Endothelial cell (in vitro differentiated cells): ENCODE results near the gene ATE1. TPM values are rescaled to one million over a fixed set of nuclear protein-coding genes. Genes with fewer than 3 reads are reported as not detected.

Experiments
- DNase-seq: peaks from one replicate; pipeline ENCODE4 v3.0.0; 2021; ENCODE audit warnings: low spot score
- H3K27ac Mint-ChIP-seq: one replicate; pipeline ENCODE4 v1.8.0; 2021; ENCODE audit warnings: mixed read lengths, inconsistent platforms; ENCODE audit not compliant: unreplicated experiment
- H3K27me3 Mint-ChIP-seq: one replicate; pipeline ENCODE4 v1.8.0; 2021; ENCODE audit warnings: mild to moderate bottlenecking, moderate library complexity, mixed read lengths, inconsistent platforms; ENCODE audit not compliant: unreplicated experiment
- H3K36me3 Mint-ChIP-seq: one replicate; pipeline ENCODE4 v1.8.0; 2021; ENCODE audit warnings: mild to moderate bottlenecking, low read depth, mixed read lengths, inconsistent platforms; ENCODE audit not compliant: unreplicated experiment
- H3K4me1 Mint-ChIP-seq: one replicate; pipeline ENCODE4 v1.8.0; 2021; ENCODE audit warnings: mild to moderate bottlenecking, mixed read lengths, inconsistent platforms; ENCODE audit not compliant: unreplicated experiment
- H3K4me3 Mint-ChIP-seq: one replicate; pipeline ENCODE4 v1.8.0; 2021; ENCODE audit warnings: mild to moderate bottlenecking, mixed read lengths, inconsistent platforms; ENCODE audit not compliant: unreplicated experiment
- H3K9me3 Mint-ChIP-seq: one replicate; pipeline ENCODE4 v1.8.0; 2021; ENCODE audit warnings: mixed read lengths, inconsistent platforms; ENCODE audit not compliant: unreplicated experiment
- total RNA-seq: library from RNA; stranded (reverse); fragmentation: NEBNext Ultra II Directional; extraction: Animal tissue kit (Norgen Biotek cat#: 25700); gene quantifications from one replicate; pipeline ENCODE4 v1.2.1, GENCODE V29; 2021; ENCODE audit not compliant: unreplicated experiment
- TF ChIP-seq, protein P1 (sequence below): fragments of 200-600 bp; sonication (generic); IDR thresholded peaks from one replicate; pipeline ENCODE4 v1.5.0; 2021; ENCODE audit warnings: antibody characterized with exemption; ENCODE audit not compliant: unreplicated experiment

The ATE1 gene
- total RNA-seq, 1 donor from 2014 or later: 36.0 TPM

DNA sequence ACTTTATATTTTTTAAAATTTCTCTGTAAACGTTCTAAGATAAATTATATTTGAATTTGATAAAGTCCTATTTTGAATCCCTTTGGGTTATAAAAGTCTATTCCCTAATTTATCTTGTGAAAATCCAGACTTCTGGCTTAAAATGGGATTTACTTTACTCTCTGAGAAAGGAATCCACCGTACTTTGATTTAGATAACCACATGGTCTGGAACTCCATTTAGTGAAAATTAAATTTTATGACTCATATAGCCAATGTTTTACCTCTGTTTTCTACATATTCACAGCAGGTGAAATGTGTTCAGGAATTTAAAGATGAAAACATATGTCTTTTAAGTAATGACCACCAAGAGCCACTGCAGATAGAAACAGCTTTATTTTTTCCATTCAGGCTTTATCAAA, 187.8 kb downstream of the ATE1 start:
- Mint-ChIP-seq H3K27ac (no peak overlapping the region), H3K36me3 (peaks cover 7% of the 10 kb centered on the region)
- TF ChIP-seq, protein P1, sequence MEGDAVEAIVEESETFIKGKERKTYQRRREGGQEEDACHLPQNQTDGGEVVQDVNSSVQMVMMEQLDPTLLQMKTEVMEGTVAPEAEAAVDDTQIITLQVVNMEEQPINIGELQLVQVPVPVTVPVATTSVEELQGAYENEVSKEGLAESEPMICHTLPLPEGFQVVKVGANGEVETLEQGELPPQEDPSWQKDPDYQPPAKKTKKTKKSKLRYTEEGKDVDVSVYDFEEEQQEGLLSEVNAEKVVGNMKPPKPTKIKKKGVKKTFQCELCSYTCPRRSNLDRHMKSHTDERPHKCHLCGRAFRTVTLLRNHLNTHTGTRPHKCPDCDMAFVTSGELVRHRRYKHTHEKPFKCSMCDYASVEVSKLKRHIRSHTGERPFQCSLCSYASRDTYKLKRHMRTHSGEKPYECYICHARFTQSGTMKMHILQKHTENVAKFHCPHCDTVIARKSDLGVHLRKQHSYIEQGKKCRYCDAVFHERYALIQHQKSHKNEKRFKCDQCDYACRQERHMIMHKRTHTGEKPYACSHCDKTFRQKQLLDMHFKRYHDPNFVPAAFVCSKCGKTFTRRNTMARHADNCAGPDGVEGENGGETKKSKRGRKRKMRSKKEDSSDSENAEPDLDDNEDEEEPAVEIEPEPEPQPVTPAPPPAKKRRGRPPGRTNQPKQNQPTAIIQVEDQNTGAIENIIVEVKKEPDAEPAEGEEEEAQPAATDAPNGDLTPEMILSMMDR: no peak

DNA sequence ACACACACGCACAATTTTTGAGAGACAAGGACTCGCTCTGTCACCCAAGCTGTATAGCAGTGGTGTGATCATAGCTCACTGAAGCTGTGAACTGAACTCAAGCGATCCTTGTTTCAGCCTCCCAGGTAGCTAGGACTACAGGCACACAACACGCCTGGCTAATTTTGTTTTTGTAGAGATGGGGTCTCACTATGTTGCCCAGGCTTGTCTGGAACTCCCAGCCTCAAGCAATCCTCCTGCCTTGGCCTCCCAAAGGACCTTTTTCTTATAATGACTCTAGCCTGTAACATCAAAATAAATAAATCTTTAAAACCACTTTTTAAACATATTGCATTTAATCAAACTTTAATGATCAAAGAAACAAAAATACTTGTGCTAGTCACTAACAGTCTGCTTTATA, 188.7 kb downstream of the ATE1 start:
- Mint-ChIP-seq H3K27me3 (no peaks in the 10 kb centered on the region), H3K4me1 (peaks cover 11% of the 10 kb centered on the region), H3K4me3 (no peak overlapping the region), H3K36me3 (peaks cover 3% of the 10 kb centered on the region), H3K27ac (no peak overlapping the region), H3K9me3 (no peaks in the 10 kb centered on the region)
- no peak for DNase-seq
- TF ChIP-seq, protein P1: no peak

More for the DNA sequence above, 187.8 kb downstream of the ATE1 start:
- no peaks in the 10 kb centered on the region for H3K27me3 Mint-ChIP-seq
- H3K9me3 Mint-ChIP-seq: no peaks in the 10 kb centered on the region
- DNase-seq: no peak
- peaks cover 11% of the 10 kb centered on the region for H3K4me1 Mint-ChIP-seq
- H3K4me3 Mint-ChIP-seq: no peak overlapping the region

DNA sequence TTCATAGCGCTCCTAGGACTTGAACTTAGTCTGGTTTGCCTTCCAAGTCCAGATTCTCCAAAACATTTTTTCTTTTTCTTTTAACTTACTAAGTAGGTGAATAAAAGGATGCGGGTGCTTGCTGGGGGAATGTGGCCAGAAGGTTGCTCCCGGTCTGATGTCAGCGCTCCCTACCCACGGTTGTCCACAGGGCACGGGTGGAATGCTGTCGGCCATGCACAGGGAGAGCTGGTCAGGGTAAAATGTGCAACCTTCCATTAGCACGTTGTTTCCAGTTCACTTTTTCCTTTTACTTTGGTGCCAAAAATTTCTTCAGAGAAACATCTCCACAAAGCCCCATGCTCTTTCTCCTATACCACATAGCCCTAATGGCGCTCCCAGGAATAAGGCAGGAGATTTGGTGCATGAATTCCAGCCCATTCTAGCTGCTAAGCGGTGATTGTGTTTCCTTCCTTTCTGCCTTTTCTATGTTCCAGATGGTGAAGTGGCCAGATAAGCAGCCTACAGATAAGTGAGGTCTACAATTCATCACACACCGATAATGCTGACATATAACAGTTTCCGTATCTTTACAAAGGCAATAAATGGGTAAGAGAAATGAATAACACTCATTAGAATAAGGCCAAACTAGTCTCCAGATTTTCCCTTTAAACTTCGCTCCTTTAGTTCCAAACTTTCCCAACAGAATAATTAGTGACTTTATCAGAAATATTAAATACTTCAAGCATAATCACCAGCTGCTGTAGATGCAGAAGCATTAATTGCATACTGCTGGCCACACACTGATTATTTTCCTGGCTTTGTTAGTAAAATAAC, 191.3 kb downstream of the ATE1 start:
- peaks cover 11% of the 10 kb centered on the region for H3K4me1 Mint-ChIP-seq
- H3K36me3 Mint-ChIP-seq: no peaks in the 10 kb centered on the region
- H3K27ac Mint-ChIP-seq: no peak overlapping the region
- no peaks in the 10 kb centered on the region for H3K9me3 Mint-ChIP-seq
- H3K4me3 Mint-ChIP-seq: no peak overlapping the region
- H3K27me3 Mint-ChIP-seq: no peaks in the 10 kb centered on the region
- TF ChIP-seq, protein P1: no peak
- no peak for DNase-seq

DNA sequence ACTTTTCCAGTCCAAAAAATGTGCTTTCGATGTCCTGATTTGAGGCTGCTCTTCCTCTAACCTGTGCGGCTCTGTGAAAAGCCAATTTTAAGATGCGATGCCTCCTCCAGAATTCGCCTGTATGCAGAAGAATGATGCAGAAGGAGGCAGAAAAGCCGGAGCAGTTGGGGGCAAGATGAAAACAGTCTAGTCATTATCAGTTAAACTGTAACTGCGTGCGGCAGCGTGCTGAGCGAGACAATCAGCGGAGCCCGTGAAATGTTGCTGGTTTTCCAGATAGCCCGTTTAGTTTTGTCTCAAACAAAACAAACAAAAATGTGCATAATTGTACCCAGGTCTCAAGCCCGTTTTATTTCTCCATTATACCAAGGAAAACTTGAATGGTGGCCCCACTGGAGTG, 192.6 kb downstream of the ATE1 start:
- H3K4me1 Mint-ChIP-seq: peaks cover 11% of the 10 kb centered on the region
- TF ChIP-seq, protein P1: no peak
- DNase-seq: no peak
- H3K4me3 Mint-ChIP-seq: no peak overlapping the region
- H3K27ac Mint-ChIP-seq: no peak overlapping the region
- no peaks in the 10 kb centered on the region for H3K36me3 Mint-ChIP-seq
- no peaks in the 10 kb centered on the region for H3K9me3 Mint-ChIP-seq
- H3K27me3 Mint-ChIP-seq: no peaks in the 10 kb centered on the region

DNA sequence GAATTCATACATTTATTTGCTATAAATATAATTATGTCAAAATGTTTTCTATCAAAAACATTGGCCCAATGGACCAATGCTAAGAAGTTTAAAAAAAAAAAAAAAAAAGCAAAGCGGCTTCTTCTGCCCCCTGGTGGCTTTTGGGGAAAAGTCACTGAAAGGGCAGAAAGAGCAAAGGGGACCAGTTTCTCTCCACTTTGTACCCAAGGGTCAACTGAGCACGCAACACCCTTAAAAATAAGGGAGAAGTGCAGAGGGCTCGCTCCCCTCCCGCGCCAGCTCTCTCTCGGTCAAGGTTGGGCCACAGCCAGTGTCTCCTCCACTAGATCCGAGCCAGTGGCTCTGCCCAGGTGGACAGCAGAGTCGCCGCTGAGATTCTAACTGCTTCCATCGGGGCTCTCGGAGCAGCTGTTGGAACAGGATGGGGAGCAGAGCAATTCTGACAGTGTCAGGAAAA, 193.2 kb downstream of the ATE1 start:
- Mint-ChIP-seq H3K36me3 (no peaks in the 10 kb centered on the region), H3K27ac (no peak overlapping the region), H3K4me3 (no peak overlapping the region), H3K9me3 (no peaks in the 10 kb centered on the region), H3K4me1 (peaks cover 11% of the 10 kb centered on the region), H3K27me3 (no peaks in the 10 kb centered on the region)
- peak; percentile 8 for DNase-seq
- TF ChIP-seq, protein P1: peak; percentile 86
